SK-N-SH treated with all-trans-retinoic acid at 6 μM for 48 hours (cell line): Measurements from ENCODE around the gene HELZ2.

ENCODE experiments used
- PATZ1 ChIP-seq: fragments of 250-450 bp; sonication (Bioruptor Pico); IDR thresholded peaks from 2 replicates; pipeline ENCODE4 v1.8.0; 2020; ENCODE audit warnings: mild to moderate bottlenecking, moderate library complexity, borderline replicate concordance
- ZFP3 ChIP-seq: fragments of 250-450 bp; sonication (Bioruptor Pico); IDR thresholded peaks from 2 replicates; pipeline ENCODE4 v1.5.0; 2020; ENCODE audit warnings: mild to moderate bottlenecking, moderate library complexity
- ZNF565 ChIP-seq: fragments of 450-650 bp; formaldehyde crosslinking; conservative IDR thresholded peaks from 2 replicates; pipeline ENCODE4 v1.5.0; 2020; ENCODE audit warnings: low read depth, mild to moderate bottlenecking, moderate library complexity
- TF ChIP-seq, protein P1 (sequence below): fragments of 250-450 bp; sonication (Bioruptor Pico); IDR thresholded peaks from 2 replicates; pipeline ENCODE4 v1.8.0; 2021; ENCODE audit warnings: low read depth, mild to moderate bottlenecking, moderate library complexity, borderline replicate concordance

DNA sequence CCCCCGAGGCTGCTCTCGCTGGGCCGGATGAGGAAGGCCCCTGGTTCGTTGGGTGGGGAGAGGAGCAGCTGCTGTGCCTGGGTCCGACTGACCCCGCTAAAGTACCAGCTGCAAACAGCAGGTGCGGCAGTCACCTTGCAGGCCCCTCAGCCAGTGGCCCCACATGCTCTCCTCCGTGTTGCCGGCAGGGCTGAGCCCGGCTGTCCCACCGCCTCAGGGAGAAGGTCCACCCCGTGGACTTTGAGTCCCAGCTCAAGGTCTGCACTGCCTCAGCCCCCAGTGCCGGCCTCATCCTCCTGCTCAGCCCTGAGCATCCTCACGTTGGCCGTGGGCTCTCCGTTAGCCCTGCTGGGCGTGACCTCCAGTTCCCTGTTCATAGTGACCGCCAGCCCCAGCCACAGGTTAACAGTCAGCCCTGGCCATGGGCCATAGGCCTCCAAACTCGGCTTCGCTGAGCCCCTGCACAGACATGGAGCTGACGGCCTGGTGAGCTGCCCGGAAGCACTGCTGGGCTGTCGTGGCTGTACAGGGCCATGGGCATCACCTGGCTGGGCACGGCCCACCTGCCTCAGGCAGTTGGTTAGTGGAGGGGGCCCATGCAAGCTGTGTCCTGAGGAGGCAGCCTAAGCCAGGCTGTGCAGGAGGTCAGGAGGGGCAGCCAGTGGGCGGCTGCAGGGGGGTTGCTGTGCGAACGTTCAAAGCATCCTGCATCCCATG lies 29.6 kb downstream of the HELZ2 start:
- TF ChIP-seq, protein P1, sequence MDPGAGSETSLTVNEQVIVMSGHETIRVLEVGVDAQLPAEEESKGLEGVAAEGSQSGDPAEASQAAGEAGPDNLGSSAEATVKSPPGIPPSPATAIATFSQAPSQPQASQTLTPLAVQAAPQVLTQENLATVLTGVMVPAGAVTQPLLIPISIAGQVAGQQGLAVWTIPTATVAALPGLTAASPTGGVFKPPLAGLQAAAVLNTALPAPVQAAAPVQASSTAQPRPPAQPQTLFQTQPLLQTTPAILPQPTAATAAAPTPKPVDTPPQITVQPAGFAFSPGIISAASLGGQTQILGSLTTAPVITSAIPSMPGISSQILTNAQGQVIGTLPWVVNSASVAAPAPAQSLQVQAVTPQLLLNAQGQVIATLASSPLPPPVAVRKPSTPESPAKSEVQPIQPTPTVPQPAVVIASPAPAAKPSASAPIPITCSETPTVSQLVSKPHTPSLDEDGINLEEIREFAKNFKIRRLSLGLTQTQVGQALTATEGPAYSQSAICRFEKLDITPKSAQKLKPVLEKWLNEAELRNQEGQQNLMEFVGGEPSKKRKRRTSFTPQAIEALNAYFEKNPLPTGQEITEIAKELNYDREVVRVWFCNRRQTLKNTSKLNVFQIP (CRISPR knock-in tag): no peak
- no peak for TF ChIP-seq ZNF565 (CRISPR knock-in tag)
- TF ChIP-seq PATZ1 (CRISPR knock-in tag): no peak
- no peak for TF ChIP-seq ZFP3 (CRISPR knock-in tag)
